OCI-LY3 (cell line): Measurements from ENCODE around the gene CMPK2.

Source experiments
- H2AFZ ChIP-seq: fragments of 200-600, 300-600 bp; shearing (Covaris generic); 2 replicates; pipeline ENCODE4 v1.6.0; 2014; ENCODE audit warnings: antibody characterized with exemption, low read depth, low read length
- H3K27ac ChIP-seq: fragments of 200-600, 300-600 bp; sonication (generic); 2 replicates; pipeline ENCODE4 v1.5.1; 2014; ENCODE audit warnings: mild to moderate bottlenecking, low read length, moderate library complexity, mixed read lengths
- H3K27me3 ChIP-seq: fragments of 200-600, 300-600 bp; sonication (generic); 2 replicates; pipeline ENCODE4 v1.6.1; 2014; ENCODE audit warnings: low read depth, low read length, mixed read lengths
- H3K36me3 ChIP-seq: fragments of 200-600, 300-600 bp; sonication (generic); replicated peaks from 2 replicates; pipeline ENCODE3; 2014; ENCODE audit warnings: low read depth, low read length, mixed read lengths
- H3K4me1 ChIP-seq: fragments of 300-600, 200-600 bp; sonication (generic); 2 replicates; pipeline ENCODE4 v1.6.1; 2014; ENCODE audit warnings: low read length, mixed read lengths
- H3K4me2 ChIP-seq: fragments of 200-600, 300-600 bp; sonication (generic); 2 replicates; pipeline ENCODE4 v1.6.1; 2014; ENCODE audit warnings: low read length, mixed read lengths
- H3K4me3 ChIP-seq: fragments of 300-600, 200-600 bp; sonication (generic); 2 replicates; pipeline ENCODE4 v1.5.1; 2014; ENCODE audit warnings: antibody characterized with exemption, mild to moderate bottlenecking, low read length, moderate library complexity
- H3K79me2 ChIP-seq: fragments of 300-600, 200-600 bp; shearing (Covaris generic); 2 replicates; pipeline ENCODE4 v1.6.1; 2014; ENCODE audit warnings: mild to moderate bottlenecking, low read length, mixed read lengths
- H3K9ac ChIP-seq: fragments of 300-600, 200-600 bp; shearing (Covaris generic); 2 replicates; pipeline ENCODE4 v1.6.0; 2014; ENCODE audit warnings: mild to moderate bottlenecking, low read length, moderate library complexity
- H3K9me3 ChIP-seq: fragments of 200-600, 300-600 bp; shearing (Covaris generic); 2 replicates; pipeline ENCODE4 v1.6.1; 2014; ENCODE audit warnings: low read length, mixed read lengths; ENCODE audit not compliant: insufficient read depth
- H4K20me1 ChIP-seq: fragments of 200-600, 300-600 bp; sonication (generic); 2 replicates; pipeline ENCODE4 v1.6.1; 2016; ENCODE audit warnings: low read length, mixed read lengths; ENCODE audit not compliant: insufficient read depth
- EZH2phosphoT487 ChIP-seq: fragments of 200-600 bp; shearing (Covaris generic); IDR thresholded peaks from 2 replicates; pipeline ENCODE4 v1.6.1; 2018; ENCODE audit warnings: antibody characterized with exemption, mixed run types, low read depth
- TF ChIP-seq, protein P1 (sequence below): fragments of 200-600, 300-600 bp; sonication (generic); IDR thresholded peaks from 2 replicates; pipeline ENCODE4 v1.5.1; 2014; ENCODE audit warnings: antibody characterized with exemption, low read length, low read depth

The CMPK2 gene, protein sequence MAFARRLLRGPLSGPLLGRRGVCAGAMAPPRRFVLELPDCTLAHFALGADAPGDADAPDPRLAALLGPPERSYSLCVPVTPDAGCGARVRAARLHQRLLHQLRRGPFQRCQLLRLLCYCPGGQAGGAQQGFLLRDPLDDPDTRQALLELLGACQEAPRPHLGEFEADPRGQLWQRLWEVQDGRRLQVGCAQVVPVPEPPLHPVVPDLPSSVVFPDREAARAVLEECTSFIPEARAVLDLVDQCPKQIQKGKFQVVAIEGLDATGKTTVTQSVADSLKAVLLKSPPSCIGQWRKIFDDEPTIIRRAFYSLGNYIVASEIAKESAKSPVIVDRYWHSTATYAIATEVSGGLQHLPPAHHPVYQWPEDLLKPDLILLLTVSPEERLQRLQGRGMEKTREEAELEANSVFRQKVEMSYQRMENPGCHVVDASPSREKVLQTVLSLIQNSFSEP

DNA sequence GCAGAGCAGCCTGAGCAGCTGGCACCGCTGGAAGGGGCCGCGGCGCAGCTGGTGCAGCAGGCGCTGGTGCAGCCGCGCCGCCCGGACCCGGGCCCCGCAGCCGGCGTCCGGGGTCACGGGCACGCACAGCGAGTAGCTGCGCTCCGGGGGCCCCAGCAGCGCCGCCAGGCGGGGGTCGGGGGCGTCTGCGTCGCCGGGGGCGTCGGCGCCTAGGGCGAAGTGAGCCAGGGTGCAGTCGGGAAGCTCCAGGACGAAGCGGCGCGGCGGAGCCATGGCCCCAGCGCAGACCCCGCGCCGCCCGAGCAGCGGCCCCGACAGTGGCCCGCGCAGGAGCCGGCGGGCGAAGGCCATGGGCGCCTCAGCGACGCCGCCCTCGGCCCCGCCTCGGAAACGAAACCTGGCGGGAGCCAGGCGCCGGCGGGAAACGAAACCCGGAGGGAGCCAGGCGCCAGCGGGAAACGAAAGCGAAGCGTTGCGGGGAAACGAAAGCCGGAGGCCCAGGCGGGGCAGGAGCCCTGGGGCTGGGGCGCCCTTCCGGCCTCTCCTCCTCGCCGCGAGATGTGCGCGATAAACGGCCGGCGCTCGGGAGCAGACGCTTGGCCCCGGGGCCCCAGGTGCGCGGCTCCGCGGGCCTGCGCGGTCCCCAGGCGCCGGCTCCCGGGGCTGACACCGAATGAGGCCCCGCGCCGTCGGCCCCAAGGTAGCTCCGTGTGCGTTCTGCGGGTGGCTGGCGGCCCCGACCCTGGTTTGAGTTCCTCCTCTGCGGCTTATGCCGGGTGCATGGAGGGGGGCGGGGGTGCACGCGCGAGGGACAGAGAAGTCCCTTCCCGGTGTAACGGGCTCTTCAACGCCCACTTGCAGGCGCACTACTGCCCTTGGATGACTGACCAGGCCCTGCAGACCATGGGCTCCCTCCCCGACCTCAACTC is at the start of gene CMPK2:
Gene CMPK2 (minus strand): TSS at position 562 of the 929 bp plus-strand sequence. CDS start 211 bp downstream, at position 351.
- Histone ChIP-seq H3K27me3 (no peaks in the 10 kb centered on the region), H3K9me3 (no peaks in the 10 kb centered on the region), H3K27ac (no peak within 1 kb of the TSS), H3K9ac (no peak within 1 kb of the TSS), H2AFZ (no peak within 1 kb of the TSS), H3K4me3 (no peak within 1 kb of the TSS), H3K79me2 (no peaks in the 10 kb centered on the region), H3K36me3 (no peaks in the 10 kb centered on the region), H4K20me1 (no peaks in the 10 kb centered on the region), H3K4me1 (no peaks in the 10 kb centered on the region), H3K4me2 (no peak within 1 kb of the TSS)
- TF ChIP-seq EZH2phosphoT487: no peak
- TF ChIP-seq, protein P1, sequence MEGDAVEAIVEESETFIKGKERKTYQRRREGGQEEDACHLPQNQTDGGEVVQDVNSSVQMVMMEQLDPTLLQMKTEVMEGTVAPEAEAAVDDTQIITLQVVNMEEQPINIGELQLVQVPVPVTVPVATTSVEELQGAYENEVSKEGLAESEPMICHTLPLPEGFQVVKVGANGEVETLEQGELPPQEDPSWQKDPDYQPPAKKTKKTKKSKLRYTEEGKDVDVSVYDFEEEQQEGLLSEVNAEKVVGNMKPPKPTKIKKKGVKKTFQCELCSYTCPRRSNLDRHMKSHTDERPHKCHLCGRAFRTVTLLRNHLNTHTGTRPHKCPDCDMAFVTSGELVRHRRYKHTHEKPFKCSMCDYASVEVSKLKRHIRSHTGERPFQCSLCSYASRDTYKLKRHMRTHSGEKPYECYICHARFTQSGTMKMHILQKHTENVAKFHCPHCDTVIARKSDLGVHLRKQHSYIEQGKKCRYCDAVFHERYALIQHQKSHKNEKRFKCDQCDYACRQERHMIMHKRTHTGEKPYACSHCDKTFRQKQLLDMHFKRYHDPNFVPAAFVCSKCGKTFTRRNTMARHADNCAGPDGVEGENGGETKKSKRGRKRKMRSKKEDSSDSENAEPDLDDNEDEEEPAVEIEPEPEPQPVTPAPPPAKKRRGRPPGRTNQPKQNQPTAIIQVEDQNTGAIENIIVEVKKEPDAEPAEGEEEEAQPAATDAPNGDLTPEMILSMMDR: no peak

DNA sequence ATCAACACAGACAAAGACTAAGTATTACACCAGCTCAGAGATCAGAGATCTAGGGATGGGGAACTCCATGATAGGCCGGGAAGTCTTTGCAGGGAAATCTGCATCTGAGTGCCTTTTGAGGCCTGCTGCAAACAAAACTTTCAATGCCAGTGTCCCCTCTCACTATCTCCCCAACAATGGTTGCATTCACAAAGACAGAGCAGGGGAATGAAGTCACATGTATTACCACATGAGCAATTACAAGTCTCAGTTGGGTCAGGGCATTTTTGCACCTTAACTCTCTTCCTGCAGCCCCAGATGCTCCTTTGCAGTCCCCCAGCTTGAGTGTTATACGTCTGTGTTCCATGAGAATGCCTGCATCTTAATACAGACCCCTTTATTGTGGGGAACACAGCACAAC is 49.7 kb upstream of the CMPK2 start:
- Histone ChIP-seq H3K27me3 (0 out of 2 replicates have a peak, but pooled peaks cover 4% of the 10 kb centered on the region), H3K9ac (no peak overlapping the region), H3K4me1 (no peaks in the 10 kb centered on the region), H2AFZ (no peak overlapping the region), H3K79me2 (no peaks in the 10 kb centered on the region), H3K9me3 (no peaks in the 10 kb centered on the region), H3K36me3 (no peaks in the 10 kb centered on the region), H3K27ac (no peak overlapping the region), H3K4me3 (no peak overlapping the region), H3K4me2 (no peak overlapping the region), H4K20me1 (no peaks in the 10 kb centered on the region)
- TF ChIP-seq, protein P1: no peak
- TF ChIP-seq EZH2phosphoT487: no peak

DNA sequence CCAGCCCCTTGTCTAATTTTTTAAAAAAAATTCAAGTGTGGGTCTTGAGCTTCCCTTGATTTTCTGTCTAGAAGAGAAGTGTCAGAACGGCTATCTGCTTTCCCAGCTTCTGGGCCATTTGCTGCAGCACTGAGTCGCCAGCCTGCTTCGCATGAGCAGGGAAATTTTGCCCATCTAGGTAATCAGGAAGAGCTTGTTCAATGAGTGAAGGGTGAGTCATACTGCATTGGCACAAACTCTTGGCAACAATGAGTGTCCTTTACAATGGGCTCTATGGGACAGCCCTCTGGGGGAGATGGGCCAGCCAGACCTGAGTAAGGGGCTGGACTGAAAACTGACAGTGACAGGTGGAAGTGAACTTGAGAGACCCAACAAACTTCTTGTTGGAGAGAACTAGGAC is 49.1 kb upstream of the CMPK2 start:
- Histone ChIP-seq H3K4me2 (no peak overlapping the region), H3K4me3 (no peak overlapping the region), H3K9me3 (no peaks in the 10 kb centered on the region), H3K27ac (no peak overlapping the region), H3K27me3 (0 out of 2 replicates have a peak, but pooled peaks cover 4% of the 10 kb centered on the region), H3K9ac (no peak overlapping the region), H3K36me3 (no peaks in the 10 kb centered on the region), H2AFZ (no peak overlapping the region), H3K79me2 (no peaks in the 10 kb centered on the region), H4K20me1 (no peaks in the 10 kb centered on the region), H3K4me1 (no peaks in the 10 kb centered on the region)
- TF ChIP-seq EZH2phosphoT487: no peak
- TF ChIP-seq, protein P1: no peak
